ENCODE results near the gene ZNF100.

ZNF100 gene

DNA sequence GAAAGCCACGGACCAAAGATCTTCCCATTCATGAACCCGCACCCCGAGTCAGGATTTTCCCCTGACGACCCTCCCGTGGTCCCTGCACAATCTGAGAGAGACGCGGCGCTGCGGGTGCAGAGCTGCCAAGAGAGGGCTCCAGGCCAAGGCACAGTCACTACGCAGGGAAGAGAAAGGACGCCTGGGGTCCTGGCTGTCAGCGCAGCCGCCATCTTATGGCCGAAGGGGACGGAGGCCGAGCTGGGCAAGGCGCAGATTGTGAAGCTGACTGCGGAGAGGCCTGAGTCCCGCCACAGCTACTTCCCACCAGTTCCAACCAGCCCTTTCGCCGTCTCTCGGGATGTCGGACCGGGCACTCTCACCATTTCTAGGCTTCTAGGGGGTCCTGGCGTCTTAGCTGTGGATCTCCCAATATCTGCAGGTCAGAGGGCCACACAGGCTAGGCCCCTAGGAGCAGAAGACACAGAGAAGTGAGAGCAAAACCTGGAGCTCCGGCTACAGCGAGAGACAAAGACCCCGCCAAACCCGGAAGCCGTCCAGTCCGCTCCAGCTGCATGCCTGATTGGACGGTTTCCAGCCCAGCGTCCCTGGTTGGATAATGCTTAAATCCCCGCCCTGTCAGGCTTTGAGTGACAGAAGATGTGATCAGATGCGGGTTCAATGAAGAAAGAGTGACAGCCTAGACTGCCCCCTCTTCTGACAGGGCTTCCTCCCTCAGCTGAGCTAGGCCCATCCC is at the start of gene ZNF100:
Gene ZNF100, minus strand, starts transcription at position 515 of the 736 bp plus-strand sequence. Its CDS starts 150 bp downstream, at position 365.
- TF ChIP-seq, protein P1, sequence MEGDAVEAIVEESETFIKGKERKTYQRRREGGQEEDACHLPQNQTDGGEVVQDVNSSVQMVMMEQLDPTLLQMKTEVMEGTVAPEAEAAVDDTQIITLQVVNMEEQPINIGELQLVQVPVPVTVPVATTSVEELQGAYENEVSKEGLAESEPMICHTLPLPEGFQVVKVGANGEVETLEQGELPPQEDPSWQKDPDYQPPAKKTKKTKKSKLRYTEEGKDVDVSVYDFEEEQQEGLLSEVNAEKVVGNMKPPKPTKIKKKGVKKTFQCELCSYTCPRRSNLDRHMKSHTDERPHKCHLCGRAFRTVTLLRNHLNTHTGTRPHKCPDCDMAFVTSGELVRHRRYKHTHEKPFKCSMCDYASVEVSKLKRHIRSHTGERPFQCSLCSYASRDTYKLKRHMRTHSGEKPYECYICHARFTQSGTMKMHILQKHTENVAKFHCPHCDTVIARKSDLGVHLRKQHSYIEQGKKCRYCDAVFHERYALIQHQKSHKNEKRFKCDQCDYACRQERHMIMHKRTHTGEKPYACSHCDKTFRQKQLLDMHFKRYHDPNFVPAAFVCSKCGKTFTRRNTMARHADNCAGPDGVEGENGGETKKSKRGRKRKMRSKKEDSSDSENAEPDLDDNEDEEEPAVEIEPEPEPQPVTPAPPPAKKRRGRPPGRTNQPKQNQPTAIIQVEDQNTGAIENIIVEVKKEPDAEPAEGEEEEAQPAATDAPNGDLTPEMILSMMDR (IDR thresholded peaks at IDR 0.05), result no peak

DNA sequence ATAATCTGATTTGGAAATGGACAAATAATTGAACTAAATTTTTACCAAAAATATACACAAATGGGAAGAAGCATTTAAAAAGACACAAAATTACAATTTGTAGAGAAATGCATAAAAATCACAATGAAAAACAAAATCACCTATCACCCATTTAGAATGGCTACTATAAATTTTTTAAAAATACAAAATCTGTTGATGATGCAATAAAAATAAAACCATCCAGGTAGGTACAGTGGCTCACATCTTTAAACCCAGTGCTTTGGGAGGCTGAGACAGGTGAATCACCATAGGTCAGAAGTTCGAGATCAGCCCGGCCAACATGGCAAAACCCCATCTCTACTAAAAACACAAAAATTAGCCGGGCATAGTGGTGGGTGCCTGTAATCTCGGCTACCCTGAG is 45.1 kb upstream of the ZNF100 start:
- TF ChIP-seq, protein P1 (IDR thresholded peaks at IDR 0.05), result no peak

DNA sequence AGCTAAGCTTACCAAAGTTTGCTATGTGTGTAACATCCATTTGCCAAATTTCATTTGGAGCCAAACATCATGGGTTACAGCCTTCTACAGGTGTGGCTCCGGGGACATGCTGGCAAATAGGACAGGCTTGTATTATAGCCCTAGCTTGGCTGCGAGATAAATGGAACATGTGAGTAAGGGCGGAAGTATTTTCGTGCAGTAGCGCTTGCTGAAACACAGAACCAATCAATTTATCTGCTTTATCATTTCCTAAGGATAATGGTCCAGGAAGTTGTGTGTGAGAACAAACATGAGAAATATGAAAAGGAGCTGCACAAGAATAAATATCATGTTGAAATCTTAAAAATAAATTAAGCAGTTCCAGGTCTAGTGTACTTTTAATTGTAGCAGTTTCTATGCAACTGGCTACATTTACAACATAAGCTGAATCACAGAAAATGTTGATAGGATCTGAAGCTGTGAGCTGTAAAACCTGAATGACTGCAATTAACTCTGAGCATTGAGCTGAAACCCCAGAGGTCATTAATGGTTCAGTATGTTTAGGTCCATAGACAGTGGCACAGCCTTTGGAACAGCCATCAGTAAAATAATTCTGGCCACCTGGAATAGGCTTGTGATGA is 22.2 kb upstream of the ZNF100 start:
- TF ChIP-seq, protein P1 (IDR thresholded peaks at IDR 0.05), result no peak

DNA sequence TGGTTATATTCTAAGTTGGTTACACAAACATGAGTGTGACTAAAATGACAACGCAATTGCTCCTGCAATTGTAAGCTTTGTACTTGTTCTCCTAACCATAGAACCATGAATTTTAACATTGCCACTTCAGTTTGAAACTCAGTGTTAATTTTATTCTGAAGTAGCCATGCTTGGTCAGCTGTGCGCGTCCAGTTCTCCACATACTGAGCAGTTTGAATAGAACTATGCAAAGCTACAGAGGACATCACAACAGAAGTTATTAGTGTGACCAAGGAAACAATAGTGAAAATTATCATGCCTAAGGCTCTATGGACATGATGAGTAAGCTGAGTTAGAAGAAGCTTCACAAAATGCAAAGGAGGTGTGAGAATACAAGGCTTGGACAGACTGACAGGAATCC is 19.6 kb upstream of the ZNF100 start:
- TF ChIP-seq, protein P1 (IDR thresholded peaks at IDR 0.05), result no peak

DNA sequence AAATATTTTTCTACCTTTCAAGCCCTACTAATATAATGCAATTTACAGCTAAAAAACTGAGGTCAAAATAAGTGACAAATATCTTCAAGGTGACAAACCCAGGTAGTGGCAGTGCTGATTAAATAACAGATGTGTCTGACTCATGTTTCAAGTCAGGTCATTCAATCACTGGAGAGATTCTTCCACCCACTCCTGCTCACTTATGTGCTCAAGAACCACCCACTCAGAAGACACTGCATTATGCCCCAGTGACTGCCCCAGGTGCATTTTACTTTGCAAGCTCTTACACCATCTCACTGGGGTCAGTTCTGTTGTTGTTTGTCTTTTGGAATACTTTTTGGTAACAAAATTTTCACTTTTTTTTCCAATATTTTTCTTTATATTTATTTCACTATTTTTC is 2.2 kb downstream of the ZNF100 start:
- TF ChIP-seq, protein P1 (IDR thresholded peaks at IDR 0.05), result no peak

DNA sequence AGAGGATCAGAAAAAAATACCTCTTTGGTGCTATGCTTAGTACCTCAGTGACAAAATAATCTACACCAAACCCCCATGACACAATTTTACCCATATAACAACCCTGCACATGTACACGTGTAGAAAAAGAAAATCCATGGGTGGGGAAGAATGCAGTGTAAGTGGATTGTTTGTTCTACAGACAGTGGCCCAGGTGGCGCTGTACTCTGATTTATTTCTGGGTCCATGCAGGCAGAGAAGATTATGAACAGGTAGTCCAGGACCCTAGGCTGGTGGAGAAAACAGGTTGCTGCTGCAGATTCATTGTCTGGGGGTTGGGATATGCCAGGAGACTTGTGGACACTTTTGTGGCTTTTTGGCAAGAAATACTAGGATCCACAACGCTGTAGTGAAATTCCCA is 9.1 kb downstream of the ZNF100 start:
- TF ChIP-seq, protein P1 (IDR thresholded peaks at IDR 0.05), result no peak

DNA sequence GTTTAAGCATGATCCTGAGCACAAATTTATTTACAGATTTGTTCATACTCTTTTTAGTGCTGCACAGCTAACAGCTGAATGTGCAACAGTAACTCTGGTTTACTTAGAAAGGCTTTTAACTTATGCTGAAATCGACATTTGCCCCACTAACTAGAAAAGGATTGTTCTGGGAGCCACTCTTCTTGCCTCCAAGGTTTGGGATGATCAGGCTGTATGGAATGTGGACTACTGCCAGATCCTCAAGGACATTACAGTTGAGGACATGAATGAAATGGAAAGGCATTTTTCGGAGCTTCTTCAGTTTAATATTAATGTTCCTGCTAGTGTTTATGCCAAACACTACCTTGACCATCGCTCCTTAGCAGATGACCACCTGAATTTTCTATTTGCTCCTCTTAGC is 16.0 kb downstream of the ZNF100 start:
- TF ChIP-seq, protein P1 (IDR thresholded peaks at IDR 0.05), result no peak

Data from LNCAP (cell line).